GM23248 (cell line): Measurements from ENCODE around the gene NUP214. TPM values are rescaled to one million over a fixed set of nuclear protein-coding genes. Genes with fewer than 3 reads are reported as not detected.

Source experiments
- DNase-seq: peaks from one replicate; pipeline ENCODE4 v3.0.0-alpha.2; 2015
- H2AFZ ChIP-seq: fragments of 200-600 bp; sonication (generic); 2 replicates; pipeline ENCODE4 v1.6.1; 2016; ENCODE audit warnings: antibody characterized with exemption
- H3F3A ChIP-seq: fragments of 200-600 bp; sonication (generic); 2 replicates; pipeline ENCODE4 v1.6.1; 2016; ENCODE audit warnings: mild to moderate bottlenecking, antibody characterized with exemption, mixed run types; ENCODE audit not compliant: insufficient read depth
- H3K27ac ChIP-seq: fragments of 200-600 bp; sonication (generic); 2 replicates; pipeline ENCODE4 v1.5.1; 2016; ENCODE audit warnings: mild to moderate bottlenecking
- H3K27me3 ChIP-seq: fragments of 200-600 bp; sonication (generic); replicated peaks from 2 replicates; pipeline ENCODE4 v1.6.1; 2016; ENCODE audit warnings: mild to moderate bottlenecking; ENCODE audit not compliant: insufficient read depth
- H3K36me3 ChIP-seq: fragments of 200-600 bp; sonication (generic); 2 replicates; pipeline ENCODE4 v1.6.1; 2016; ENCODE audit warnings: low read depth, mild to moderate bottlenecking
- H3K4me1 ChIP-seq: fragments of 200-600 bp; sonication (generic); 2 replicates; pipeline ENCODE4 v1.6.1; 2016; ENCODE audit warnings: mild to moderate bottlenecking; ENCODE audit not compliant: insufficient read depth
- H3K4me2 ChIP-seq: fragments of 200-600 bp; sonication (generic); one replicate; pipeline ENCODE4 v1.6.1; 2016; ENCODE audit warnings: mild to moderate bottlenecking; ENCODE audit not compliant: unreplicated experiment
- H3K4me3 ChIP-seq: fragments of 200-600 bp; sonication (generic); 2 replicates; pipeline ENCODE4 v1.5.1; 2016; ENCODE audit warnings: mild to moderate bottlenecking
- H3K79me2 ChIP-seq: fragments of 200-600 bp; sonication (generic); 2 replicates; pipeline ENCODE4 v1.6.1; 2016; ENCODE audit warnings: mild to moderate bottlenecking; ENCODE audit not compliant: insufficient read depth
- H3K9ac ChIP-seq: fragments of 200-600 bp; sonication (generic); 2 replicates; pipeline ENCODE4 v1.6.1; 2016; ENCODE audit warnings: mild to moderate bottlenecking
- H3K9me2 ChIP-seq: fragments of 200-600 bp; sonication (generic); 2 replicates; pipeline ENCODE4 v1.6.1; 2016; ENCODE audit warnings: mixed run types, mild to moderate bottlenecking, moderate library complexity; ENCODE audit not compliant: insufficient read depth
- H3K9me3 ChIP-seq: fragments of 200-600 bp; sonication (generic); one replicate; pipeline ENCODE4 v1.6.1; 2017; ENCODE audit warnings: low read depth
- H4K20me1 ChIP-seq: fragments of 200-600 bp; sonication (generic); 2 replicates; pipeline ENCODE4 v1.6.0; 2016; ENCODE audit not compliant: insufficient read depth
- EZH2 ChIP-seq: fragments of 200-600 bp; sonication (generic); IDR thresholded peaks from 2 replicates; pipeline ENCODE4 v1.6.1; 2018; ENCODE audit warnings: antibody characterized with exemption, mild to moderate bottlenecking; ENCODE audit not compliant: insufficient read depth, poor library complexity, severe bottlenecking
- EZH2phosphoT487 ChIP-seq: fragments of 200-600 bp; sonication (generic); IDR thresholded peaks from 2 replicates; pipeline ENCODE4 v1.6.1; 2018; ENCODE audit warnings: antibody characterized with exemption, moderate library complexity, mild to moderate bottlenecking, low read depth; ENCODE audit not compliant: insufficient read depth
- WGBS, 2 experiments: methylation state at CpG; one replicate each; pipeline ENCODE4 v1.1.6; 2015 to 2017; ENCODE audit warnings: low lambda C conversion rate in 2 of 2, low coverage in 1 of 2; ENCODE audit errors: missing lambda C conversion rate in 2 of 2; 5-methylcytosine and 5-hydroxymethylcytosine counted together
- in situ Hi-C: fragments of 300-500 bp; cut with MboI; formaldehyde crosslinking; loops from 2 replicates; pipeline ENCODE4 v1.15.0; 2020
- polyA plus RNA-seq: library from polyadenylated mRNA; unstranded; fragments of >200 nt; fragmentation: Nextera tagmentation; extraction: Ambion mirVana; gene quantifications from 2 replicates; pipeline ENCODE4 v1.2.1, GENCODE V29; 2016
- total RNA-seq: library from RNA; depleted of rRNA; stranded (reverse); fragments of >200 nt; shearing (Covaris generic); gene quantifications from 2 replicates; pipeline ENCODE4 v1.2.3, GENCODE V29; 2014

NUP214 gene
- total and polyA plus RNA-seq, 2 experiments from 2014 or later = 13.1 to 14.3 TPM

DNA sequence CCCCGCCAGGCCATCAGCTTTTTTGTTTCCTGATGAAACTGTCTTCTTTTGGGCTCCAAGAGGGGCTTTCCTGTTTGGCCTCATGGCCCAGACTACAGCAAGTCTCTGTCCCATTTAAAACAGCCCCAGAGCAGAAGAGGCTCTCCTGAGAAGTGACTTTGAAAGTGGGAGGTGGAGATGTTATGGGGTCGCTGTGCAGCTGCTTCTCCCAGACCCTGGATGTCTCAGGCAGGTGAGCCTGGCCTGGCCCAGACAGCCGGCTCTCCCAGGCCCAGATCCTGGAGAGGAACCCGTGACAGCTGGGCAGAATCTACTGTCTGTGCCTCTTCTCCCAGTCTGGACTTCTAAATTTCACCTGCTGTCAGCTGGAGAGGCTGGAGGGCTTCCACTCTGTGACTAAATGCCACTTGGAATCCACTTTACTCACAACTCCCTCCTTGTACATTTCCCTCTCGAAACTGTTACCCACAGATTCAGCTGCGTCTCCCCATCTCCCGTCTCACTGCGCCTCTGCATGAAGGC, 130.4 kb downstream of the NUP214 start:
- in situ Hi-C loops = no loop called here
- peak overlapping the region; percentile 88 for H3K27ac ChIP-seq
- WGBS, 2 experiments = 61 to 70% methylated on average over 8 of the region's 8 CpGs

DNA sequence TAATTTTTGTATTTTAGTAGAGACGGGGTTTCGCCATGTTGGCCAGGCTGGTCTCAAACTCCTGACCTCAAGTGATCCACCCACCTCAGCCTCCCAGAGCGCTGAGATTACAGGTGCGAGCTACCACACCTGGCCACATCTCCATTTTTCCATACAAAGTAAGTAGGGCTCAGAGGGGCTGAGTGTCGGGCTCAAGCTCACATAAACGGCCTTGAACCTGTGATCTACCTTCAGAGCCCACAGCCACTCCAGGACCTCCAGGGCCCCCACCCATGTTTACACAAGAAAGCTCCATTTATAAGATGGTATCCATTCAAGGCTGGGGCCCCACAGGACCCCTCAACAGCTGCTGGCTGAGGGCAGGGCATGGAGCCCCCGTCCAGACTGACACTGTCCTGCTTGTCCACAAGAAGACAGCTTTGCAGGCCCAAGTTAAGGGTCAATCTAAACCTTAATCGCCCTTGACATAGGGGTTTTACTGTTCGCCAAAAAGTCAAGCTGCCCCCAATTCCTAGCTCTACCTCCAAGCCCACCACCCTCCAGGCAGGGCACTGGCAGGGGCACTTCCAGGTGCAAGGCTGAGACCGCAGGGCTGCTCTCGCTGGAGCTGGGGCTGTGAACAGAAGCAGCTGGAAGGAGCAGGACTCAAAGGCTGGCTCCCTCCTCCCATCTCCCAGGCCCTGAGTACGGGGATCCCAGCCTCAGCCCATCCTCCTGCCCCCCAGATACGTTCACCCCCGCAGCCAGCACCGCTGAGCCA, 132.1 kb downstream of the NUP214 start:
- H3K9me2 ChIP-seq = no peaks in the 10 kb centered on the region
- H3K27ac ChIP-seq = no peak overlapping the region
- 0 out of 2 replicates have a peak overlapping the region, but pooled peaks have one; percentile 16 for H2AFZ ChIP-seq
- H3K4me3 ChIP-seq = no peak overlapping the region
- no peak overlapping the region for H3K4me2 ChIP-seq
- 90 to 94% methylated on average over 15 of the region's 15 CpGs for WGBS, 2 experiments
- H3K36me3 ChIP-seq = no peaks in the 10 kb centered on the region
- H3K27me3 ChIP-seq = no peaks in the 10 kb centered on the region
- DNase-seq = no peak
- no peaks in the 10 kb centered on the region for H3K79me2 ChIP-seq
- H4K20me1 ChIP-seq = no peaks in the 10 kb centered on the region
- TF ChIP-seq EZH2 = no peak
- no peak overlapping the region for H3K9ac ChIP-seq
- in situ Hi-C loops = no loop called here
- peaks cover 6% of the 10 kb centered on the region; the same call in 1 of the 2 replicates for H3F3A ChIP-seq
- H3K9me3 ChIP-seq = no peaks in the 10 kb centered on the region
- H3K4me1 ChIP-seq = peaks cover 10% of the 10 kb centered on the region

More for the DNA sequence above, 130.4 kb downstream of the NUP214 start:
- Histone ChIP-seq H3K4me2 (peak overlapping the region; percentile 79), H3K36me3 (no peaks in the 10 kb centered on the region), H3K4me1 (peaks cover 10% of the 10 kb centered on the region), H2AFZ (peak overlapping the region; percentile 99), H3K27me3 (no peaks in the 10 kb centered on the region), H3K9me3 (no peaks in the 10 kb centered on the region), H3K4me3 (no peak overlapping the region), H4K20me1 (no peaks in the 10 kb centered on the region), H3F3A (peaks cover 6% of the 10 kb centered on the region; the same call in 1 of the 2 replicates), H3K79me2 (no peaks in the 10 kb centered on the region), H3K9me2 (no peaks in the 10 kb centered on the region), H3K9ac (peak overlapping the region; percentile 81)
- DNase-seq = no peak
- TF ChIP-seq EZH2phosphoT487 (no peak), EZH2 (no peak)

DNA sequence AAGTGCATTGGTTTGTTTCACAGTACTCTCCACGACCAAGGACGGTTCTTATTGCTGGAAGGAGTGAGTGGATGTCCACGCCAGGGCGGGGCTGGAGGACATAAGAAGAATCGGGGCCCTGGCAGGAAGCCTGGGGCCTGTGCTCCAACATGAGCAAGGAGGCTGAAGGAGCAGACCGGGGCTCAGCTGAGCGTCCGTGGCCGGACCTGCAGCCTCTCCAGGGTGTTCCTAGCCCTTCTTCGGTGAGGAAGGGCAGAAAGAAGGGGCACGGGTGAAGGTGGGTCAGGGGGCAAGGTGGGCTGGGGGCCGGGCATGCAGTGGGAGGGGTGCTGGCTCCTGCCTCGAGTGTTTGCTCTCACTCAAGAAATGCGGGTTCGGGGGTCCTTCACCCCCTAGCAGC, 132.8 kb downstream of the NUP214 start:
- in situ Hi-C loops = no loop called here
- 55 to 56% methylated on average over 15 of the region's 15 CpGs for WGBS, 2 experiments
- Histone ChIP-seq H3K27me3 (no peaks in the 10 kb centered on the region), H3K4me3 (no peak overlapping the region), H3K4me1 (peaks cover 10% of the 10 kb centered on the region), H4K20me1 (no peaks in the 10 kb centered on the region), H3F3A (peaks cover 6% of the 10 kb centered on the region; the same call in 1 of the 2 replicates), H3K79me2 (no peaks in the 10 kb centered on the region), H3K27ac (no peak overlapping the region), H3K9me3 (no peaks in the 10 kb centered on the region), H3K4me2 (no peak overlapping the region), H2AFZ (peak overlapping the region; percentile 16; the same call in 1 of the 2 replicates), H3K36me3 (no peaks in the 10 kb centered on the region), H3K9ac (no peak overlapping the region), H3K9me2 (no peaks in the 10 kb centered on the region)
- TF ChIP-seq EZH2phosphoT487 (no peak), EZH2 (no peak)
- DNase-seq = peak; percentile 45

DNA sequence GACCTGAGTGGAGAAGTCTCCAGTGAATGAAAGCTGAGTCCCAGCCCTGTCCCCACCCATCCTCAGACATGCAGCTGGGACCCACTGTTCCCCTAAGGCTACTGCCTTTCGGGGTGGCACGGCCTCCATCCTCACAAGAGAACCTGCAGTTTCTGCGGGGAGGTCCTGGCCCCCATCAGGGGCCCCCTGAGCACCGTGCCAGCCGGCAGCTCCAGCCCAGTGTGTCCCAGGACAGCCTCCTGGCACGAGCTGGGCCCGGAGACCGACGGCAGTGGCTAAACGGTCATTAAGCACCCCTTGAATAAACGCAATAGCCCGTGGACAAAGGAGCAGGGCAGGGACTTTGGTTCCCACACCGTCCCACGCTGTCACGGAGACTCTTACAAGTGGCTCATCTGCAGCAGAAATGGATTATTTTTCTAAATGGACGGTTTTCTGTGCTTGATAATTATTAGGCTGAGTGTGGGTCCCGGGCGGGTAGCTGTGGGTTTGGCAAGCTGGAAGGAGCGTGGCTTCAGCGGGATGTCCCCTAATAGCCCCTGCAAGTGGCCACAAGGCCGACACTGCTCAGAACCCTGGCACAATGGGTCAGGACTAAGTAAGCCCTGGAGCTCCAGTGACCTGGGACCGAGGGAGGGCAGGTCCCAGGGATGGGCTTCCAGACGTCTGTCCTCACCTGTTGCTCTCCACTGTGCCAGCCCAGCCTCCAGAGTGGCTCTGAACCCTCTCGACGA, 133.5 kb downstream of the NUP214 start:
- no peaks in the 10 kb centered on the region for H3K9me2 ChIP-seq
- no peak overlapping the region for H3K4me2 ChIP-seq
- H3K9me3 ChIP-seq = no peaks in the 10 kb centered on the region
- H3K4me1 ChIP-seq = peaks cover 10% of the 10 kb centered on the region
- no peak overlapping the region for H3K27ac ChIP-seq
- H3K79me2 ChIP-seq = no peaks in the 10 kb centered on the region
- no peaks in the 10 kb centered on the region for H3K27me3 ChIP-seq
- H3K4me3 ChIP-seq = no peak overlapping the region
- H3K9ac ChIP-seq = no peak overlapping the region
- TF ChIP-seq EZH2 (no peak), EZH2phosphoT487 (no peak)
- H3F3A ChIP-seq = peaks cover 6% of the 10 kb centered on the region; the same call in 1 of the 2 replicates
- no peak overlapping the region for H2AFZ ChIP-seq
- H4K20me1 ChIP-seq = no peaks in the 10 kb centered on the region
- in situ Hi-C loops = no loop called here
- no peaks in the 10 kb centered on the region for H3K36me3 ChIP-seq
- 86 to 87% methylated on average over 25 of the region's 25 CpGs for WGBS, 2 experiments
- no peak for DNase-seq
